HG03460 (cell line): ENCODE measurements around the gene ROR1.

ENCODE experiments used
- ATAC-seq: cut with Tn5 transposase; IDR thresholded peaks from one replicate; pipeline ENCODE4 v1.9.1; 2021; ENCODE audit not compliant: unreplicated experiment

The ROR1 gene

GRCh38 chr1:64046891-64047290, 273.1 kb downstream of the ROR1 start:
- ATAC-seq = no peak

- ATAC-seq = no peak
Observed at GRCh38 chr1:64047549-64047996, 273.8 kb downstream of the ROR1 start.

- no peak for ATAC-seq
Observed at GRCh38 chr1:64049900-64050540, 276.2 kb downstream of the ROR1 start.

GRCh38 chr1:64050601-64051000, 276.8 kb downstream of the ROR1 start:
- no peak for ATAC-seq

- no peak for ATAC-seq
Observed at GRCh38 chr1:64051796-64052195, 278.0 kb downstream of the ROR1 start.

- ATAC-seq = no peak
Observed at GRCh38 chr1:64052777-64053176, 279.0 kb downstream of the ROR1 start.

GRCh38 chr1:64055310-64055709, 281.5 kb downstream of the ROR1 start:
- no peak for ATAC-seq

GRCh38 chr1:64059556-64059955, 285.7 kb downstream of the ROR1 start:
- ATAC-seq = no peak

- no peak for ATAC-seq
Observed at GRCh38 chr1:64060611-64061302, 286.9 kb downstream of the ROR1 start.

- ATAC-seq = no peak
Observed at GRCh38 chr1:64061430-64062104, 287.8 kb downstream of the ROR1 start.

GRCh38 chr1:64062529-64062928, 288.7 kb downstream of the ROR1 start:
- ATAC-seq = no peak

GRCh38 chr1:64062941-64063581, 289.2 kb downstream of the ROR1 start:
- ATAC-seq = no peak

GRCh38 chr1:64065571-64065970, 291.8 kb downstream of the ROR1 start:
- ATAC-seq = no peak

- no peak for ATAC-seq
Observed at GRCh38 chr1:64072089-64072793, 298.4 kb downstream of the ROR1 start.

- no peak for ATAC-seq
Observed at GRCh38 chr1:64073705-64074104, 299.9 kb downstream of the ROR1 start.

- ATAC-seq = no peak
Observed at GRCh38 chr1:64074767-64075166, 300.9 kb downstream of the ROR1 start.

GRCh38 chr1:64077281-64077940, 303.6 kb downstream of the ROR1 start:
- no peak for ATAC-seq

- no peak for ATAC-seq
Observed at GRCh38 chr1:64080941-64081562, 307.2 kb downstream of the ROR1 start.

- no peak for ATAC-seq
Observed at GRCh38 chr1:64082459-64082858, 308.6 kb downstream of the ROR1 start.

GRCh38 chr1:64084451-64084850, 310.6 kb downstream of the ROR1 start:
- no peak for ATAC-seq
